A549 (cell line): ENCODE measurements around the gene TMEM191C. TPM values are rescaled to one million over a fixed set of nuclear protein-coding genes. Genes with fewer than 3 reads are reported as not detected.

ENCODE experiments used
- ATAC-seq, 2 experiments: fragments of 200-7000 bp in 1 of 2; fragments of >200 bp in 1 of 2; cut with Nextera tagmentation in 1 of 2; cut with Tn5 transposase in 1 of 2; 3 replicates each; pipeline versions ENCODE4 v1.8.0 to v1.9.1; 2018 to 2020; ENCODE audit warnings: mild to moderate bottlenecking in 1 of 2, moderate library complexity in 1 of 2
- CTCF ChIA-PET: fragments of 300-600 bp; sonication (Branson Sonifier 250); formaldehyde crosslinking; extraction: SDS; loops from one replicate; lab custom pipeline; 2021; ENCODE audit warnings: antibody characterized with exemption, inconsistent platforms; lab: Yijun Ruan, JAX
- POLR2A ChIA-PET: fragments of 350-600 bp; formaldehyde crosslinking; extraction: SDS; loops from one replicate; lab custom pipeline; 2021; ENCODE audit warnings: antibody characterized with exemption, inconsistent platforms; lab: Yijun Ruan, JAX
- DNase-seq, 2 experiments: peaks; one replicate each; pipeline versions ENCODE4 v3.0.0 to v3.0.0-alpha.2; 2011 to 2016; ENCODE audit warnings: low read depth in 1 of 2, low spot score in 1 of 2
- FAIRE-seq: peaks from 2 replicates; lab custom pipeline; 2011; peaks lifted over from hg19 to GRCh38; lab: Jason Lieb, UNC
- H3K27ac ChIP-seq, 2 experiments: fragments of >200 bp; sonication (Bioruptor Twin); formaldehyde crosslinking; 3 replicates each; pipeline ENCODE4 v1.5.1; 2016 to 2017
- H3K4me1 ChIP-seq: fragments of >200 bp; sonication (Bioruptor Twin); formaldehyde crosslinking; 3 replicates; pipeline ENCODE4 v1.6.1; 2016
- H3K4me2 ChIP-seq: fragments of >200 bp; sonication (Bioruptor Twin); formaldehyde crosslinking; 3 replicates; pipeline ENCODE4 v1.6.1; 2016
- H3K4me3 ChIP-seq: fragments of >200 bp; sonication (Bioruptor Twin); formaldehyde crosslinking; 3 replicates; pipeline ENCODE4 v1.5.1; 2016
- H3K9me3 ChIP-seq: fragments of >200 bp; sonication (Bioruptor Twin); formaldehyde crosslinking; 3 replicates; pipeline ENCODE4 v1.6.1; 2016
- BCL3 ChIP-seq: fragments of >200 bp; sonication (Bioruptor Twin); formaldehyde crosslinking; IDR thresholded peaks from 3 replicates; pipeline ENCODE4 v1.6.1; 2016
- BHLHE40 ChIP-seq: IDR thresholded peaks from 2 replicates; pipeline ENCODE4 v1.6.1; 2012; ENCODE audit warnings: low read depth, low read length, inconsistent platforms
- CHD4 ChIP-seq: fragments of 200-600 bp; sonication (generic); IDR thresholded peaks from 2 replicates; pipeline ENCODE4 v1.6.1; 2016; ENCODE audit warnings: antibody characterized with exemption, mild to moderate bottlenecking, borderline replicate concordance
- EHF ChIP-seq: fragments of 250-450 bp; sonication (Bioruptor Pico); IDR thresholded peaks from 2 replicates; pipeline ENCODE4 v1.5.0; 2020; ENCODE audit warnings: mild to moderate bottlenecking
- EHMT2 ChIP-seq: fragments of 200-600 bp; sonication (generic); IDR thresholded peaks from 2 replicates; pipeline ENCODE4 v1.6.1; 2016; ENCODE audit warnings: antibody characterized with exemption, low read depth, mild to moderate bottlenecking, moderate library complexity
- FOSB ChIP-seq: fragments of 250-450 bp; sonication (Bioruptor Pico); IDR thresholded peaks from 2 replicates; pipeline ENCODE4 v1.5.0; 2020; ENCODE audit warnings: mild to moderate bottlenecking, moderate library complexity
- FOSL2 ChIP-seq, 2 experiments: fragments of 450-650 bp in 1 of 2; fragments of >200 bp in 1 of 2; sonication (Bioruptor Twin) in 1 of 2; formaldehyde crosslinking; IDR thresholded peaks; 2 replicates each; pipeline versions ENCODE4 v1.5.0 to v1.6.1; 2016 to 2020; ENCODE audit warnings: mild to moderate bottlenecking in 1 of 2, moderate library complexity in 1 of 2
- FOXS1 ChIP-seq: fragments of 250-450 bp; sonication (Bioruptor Pico); IDR thresholded peaks from 2 replicates; pipeline ENCODE4 v1.5.0; 2020; ENCODE audit warnings: mild to moderate bottlenecking, moderate library complexity
- HDAC2 ChIP-seq: fragments of 200-600 bp; sonication (generic); IDR thresholded peaks from 2 replicates; pipeline ENCODE4 v1.6.1; 2016
- HES2 ChIP-seq: fragments of >200 bp; sonication (Bioruptor Twin); formaldehyde crosslinking; IDR thresholded peaks from 2 replicates; pipeline ENCODE4 v1.6.1; 2016
- HOXB13 ChIP-seq: fragments of 250-450 bp; sonication (Bioruptor Pico); IDR thresholded peaks from 2 replicates; pipeline ENCODE4 v1.5.0; 2020; ENCODE audit warnings: low read depth, mild to moderate bottlenecking, moderate library complexity
- JUNB ChIP-seq: fragments of >200 bp; sonication (Bioruptor Twin); formaldehyde crosslinking; IDR thresholded peaks from 2 replicates; pipeline ENCODE4 v1.6.1; 2016
- KDM1A ChIP-seq: fragments of 200-600 bp; sonication (generic); IDR thresholded peaks from 2 replicates; pipeline ENCODE4 v1.6.1; 2016; ENCODE audit warnings: low read depth, mild to moderate bottlenecking
- KDM5A ChIP-seq: fragments of 200-600 bp; sonication (generic); IDR thresholded peaks from 2 replicates; pipeline ENCODE4 v1.6.1; 2016; ENCODE audit warnings: antibody characterized with exemption, mild to moderate bottlenecking
- MAZ ChIP-seq: fragments of 150-350 bp; IDR thresholded peaks from 2 replicates; pipeline ENCODE4 v1.6.1; 2014; ENCODE audit warnings: antibody characterized with exemption, low read depth, low read length, borderline replicate concordance
- MYC ChIP-seq: IDR thresholded peaks from 2 replicates; pipeline ENCODE4 v1.6.1; 2012; ENCODE audit warnings: mild to moderate bottlenecking, inconsistent platforms, low read length, improper control_type of control experiment, borderline replicate concordance
- PBX3 ChIP-seq: IDR thresholded peaks from 2 replicates; pipeline ENCODE4 v1.6.1; 2012
- POLR2A ChIP-seq: IDR thresholded peaks from 2 replicates; pipeline ENCODE4 v1.6.1; 2012; ENCODE audit warnings: mild to moderate bottlenecking, low read length
- POLR2AphosphoS2 ChIP-seq: conservative IDR thresholded peaks from 2 replicates; pipeline ENCODE4 v1.6.1; 2012; ENCODE audit warnings: low read length, improper control_type of control experiment, inconsistent platforms
- RAD21 ChIP-seq, 2 experiments: fragments of >200 bp in 1 of 2; sonication (Bioruptor Twin) in 1 of 2; formaldehyde crosslinking in 1 of 2; IDR thresholded peaks in 1 of 2; conservative IDR thresholded peaks in 1 of 2; 2 replicates in 1 of 2; 3 replicates in 1 of 2; pipeline ENCODE4 v1.6.1; 2012 to 2018; ENCODE audit warnings: inconsistent platforms in 1 of 2
- RCOR1 ChIP-seq: fragments of 150-350 bp; IDR thresholded peaks from 2 replicates; pipeline ENCODE4 v1.6.1; 2014; ENCODE audit warnings: antibody characterized with exemption, low read length, low read depth
- RNF2 ChIP-seq: fragments of 200-600 bp; sonication (generic); IDR thresholded peaks from 2 replicates; pipeline ENCODE4 v1.6.1; 2016; ENCODE audit warnings: low read depth, mild to moderate bottlenecking, antibody characterized with exemption, moderate library complexity, borderline replicate concordance
- SREBF2 ChIP-seq: fragments of 450-650 bp; IDR thresholded peaks from 2 replicates; pipeline ENCODE4 v1.6.1; 2014; ENCODE audit warnings: mild to moderate bottlenecking, moderate library complexity
- ZSCAN20 ChIP-seq: fragments of 250-450 bp; sonication (Bioruptor Pico); IDR thresholded peaks from 2 replicates; pipeline ENCODE4 v1.8.0; 2022; ENCODE audit warnings: mild to moderate bottlenecking, moderate library complexity
- WGBS: methylation state at CpG from one replicate; pipeline ENCODE4 v1.1.6; 2017; ENCODE audit errors: missing lambda C conversion rate; 5-methylcytosine and 5-hydroxymethylcytosine counted together
- polyA plus RNA-seq, 4 experiments: library from polyadenylated mRNA; depleted of rRNA in 3 of 4; stranded (reverse); fragments of >200 nt; fragmentation: RNase III in 1 of 4; extraction: RNeasy Plus Mini Kit Qiagen cat#74134 plus additional on column Dnase treatment in 1 of 4; gene quantifications; 2 replicates in 3 of 4; 3 replicates in 1 of 4; pipeline ENCODE4 v1.2.3, GENCODE V29; 2011 to 2017

TMEM191C gene
- polyA plus RNA-seq, 2 of the 4 experiments (the other 2 are of a cell fraction) = 0.57 to 0.58 TPM

GRCh38 chr22:21443735-21444421 lies 23.3 kb upstream of the TMEM191C start:
- no peak overlapping the region for H3K4me2 ChIP-seq
- no peak overlapping the region for H3K4me3 ChIP-seq
- no peak overlapping the region for H3K27ac ChIP-seq
- no peaks in the 10 kb centered on the region for H3K4me1 ChIP-seq
- ChIA-PET POLR2A (no interaction called here), CTCF (no interaction called here)
- H3K9me3 ChIP-seq = no peaks in the 10 kb centered on the region
- ATAC-seq (no peak), DNase-seq (no peak), FAIRE-seq (no peak)
- TF ChIP-seq JUNB = no peak
- no peak for TF ChIP-seq EHMT2
- no peak for TF ChIP-seq RNF2
- no peak for TF ChIP-seq RCOR1
- TF ChIP-seq FOSB = no peak
- TF ChIP-seq FOSL2 (IDR thresholded peaks at IDR 0.05) = no peak
- no peak for TF ChIP-seq FOSL2 (CRISPR knock-in tag; IDR thresholded peaks at IDR 0.05)
- TF ChIP-seq KDM1A = no peak
- TF ChIP-seq KDM5A = no peak
- no peak for TF ChIP-seq HES2
- no peak for TF ChIP-seq HDAC2
- TF ChIP-seq RAD21 (conservative IDR thresholded peaks at IDR 0.05 in 1 of 2, IDR thresholded peaks at IDR 0.05 in 1 of 2) = no peak
- WGBS = 89% methylated on average over 13 of the region's 16 CpGs

GRCh38 chr22:21444701-21445436 lies 22.3 kb upstream of the TMEM191C start:
- no peak for FAIRE-seq
- ChIA-PET POLR2A (no interaction called here), CTCF (interaction anchor here (0.6 to 1.5 kb wide), 2 partner anchors 9 to 41 kb away, joined by 3 to 4 read pairs; no protein-coding TSS in a partner anchor)
- Histone ChIP-seq H3K4me1 (no peaks in the 10 kb centered on the region), H3K4me2 (no peak overlapping the region), H3K27ac (no peak overlapping the region), H3K9me3 (no peaks in the 10 kb centered on the region), H3K4me3 (no peak overlapping the region)
- no peak for ATAC-seq
- WGBS = 92% methylated on average over 21 of the region's 35 CpGs
- no peak for TF ChIP-seq POLR2AphosphoS2
- TF ChIP-seq EHF (CRISPR knock-in tag) = no peak
- DNase-seq = no peak

GRCh38 chr22:21445437-21446127 lies 21.6 kb upstream of the TMEM191C start:
- TF ChIP-seq BCL3 = no peak
- TF ChIP-seq KDM5A = no peak
- TF ChIP-seq FOXS1 (CRISPR knock-in tag) = no peak
- no peak for TF ChIP-seq MYC
- no peak for TF ChIP-seq POLR2A
- no peak for TF ChIP-seq CHD4
- no peak for TF ChIP-seq SREBF2
- TF ChIP-seq ZSCAN20 = no peak
- TF ChIP-seq MAZ = no peak
- TF ChIP-seq KDM1A = no peak
- no peak for TF ChIP-seq HOXB13 (CRISPR knock-in tag)
- no peak for TF ChIP-seq BHLHE40
- no peak for TF ChIP-seq POLR2AphosphoS2
- TF ChIP-seq PBX3 = no peak
- ChIA-PET CTCF (interaction anchor here (0.6 to 1.5 kb wide), 2 partner anchors 9 to 40 kb away, joined by 3 to 4 read pairs; no protein-coding TSS in a partner anchor), POLR2A (no interaction called here)
- H3K4me1 ChIP-seq = no peaks in the 10 kb centered on the region
- no peak overlapping the region for H3K4me3 ChIP-seq
- ATAC-seq (no peak), FAIRE-seq (no peak), DNase-seq (no peak)
- H3K27ac ChIP-seq = no peak overlapping the region
- 94% methylated on average over 5 of the region's 27 CpGs for WGBS
- no peaks in the 10 kb centered on the region for H3K9me3 ChIP-seq
- no peak overlapping the region for H3K4me2 ChIP-seq
